RWPE1 (cell line): ENCODE data around the gene UNC5C.

ENCODE experiments used
- CTCF ChIA-PET: fragments of 350-600 bp; sonication (Branson Sonifier 250); formaldehyde crosslinking; extraction: SDS; loops from one replicate; lab custom pipeline; 2021; lab: Yijun Ruan, JAX
- POLR2A ChIA-PET: fragments of 400-600 bp; formaldehyde crosslinking; extraction: SDS; loops from one replicate; lab custom pipeline; 2020; ENCODE audit warnings: antibody characterized with exemption; ENCODE audit not compliant: low non-redundant PET; lab: Yijun Ruan, JAX
- DNase-seq: peaks from one replicate; pipeline ENCODE4 v3.0.0; 2012; ENCODE audit warnings: low spot score
- H3K27ac ChIP-seq: fragments of 450-650 bp; 2 replicates; pipeline ENCODE4 v1.5.1; 2017
- TF ChIP-seq, protein P1 (sequence below): fragments of 450-650 bp; conservative IDR thresholded peaks from 2 replicates; pipeline ENCODE4 v1.5.1; 2017; ENCODE audit warnings: low read depth, mild to moderate bottlenecking

UNC5C gene

DNA sequence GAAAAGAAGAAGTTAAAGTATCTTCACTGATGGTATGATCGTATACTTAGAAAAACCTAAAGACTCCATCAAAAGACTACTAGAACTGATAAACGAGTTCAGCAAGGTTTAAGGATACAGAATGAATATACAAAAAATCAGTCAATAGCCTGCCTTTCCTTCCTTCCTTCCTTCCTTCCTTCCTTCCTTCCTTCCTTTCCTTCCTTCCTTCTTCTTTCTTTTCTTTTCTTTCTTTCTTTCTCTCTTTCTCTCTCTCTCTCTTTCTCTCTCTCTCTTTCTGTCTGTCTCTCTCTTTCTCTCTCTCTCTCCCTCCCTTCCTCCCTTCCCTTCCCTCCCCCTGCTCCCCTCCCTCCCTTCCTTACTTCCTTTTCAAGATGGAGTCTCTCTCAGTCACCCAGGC lies 428.3 kb downstream of the UNC5C start:
- H3K27ac ChIP-seq = no peak overlapping the region
- TF ChIP-seq, protein P1, sequence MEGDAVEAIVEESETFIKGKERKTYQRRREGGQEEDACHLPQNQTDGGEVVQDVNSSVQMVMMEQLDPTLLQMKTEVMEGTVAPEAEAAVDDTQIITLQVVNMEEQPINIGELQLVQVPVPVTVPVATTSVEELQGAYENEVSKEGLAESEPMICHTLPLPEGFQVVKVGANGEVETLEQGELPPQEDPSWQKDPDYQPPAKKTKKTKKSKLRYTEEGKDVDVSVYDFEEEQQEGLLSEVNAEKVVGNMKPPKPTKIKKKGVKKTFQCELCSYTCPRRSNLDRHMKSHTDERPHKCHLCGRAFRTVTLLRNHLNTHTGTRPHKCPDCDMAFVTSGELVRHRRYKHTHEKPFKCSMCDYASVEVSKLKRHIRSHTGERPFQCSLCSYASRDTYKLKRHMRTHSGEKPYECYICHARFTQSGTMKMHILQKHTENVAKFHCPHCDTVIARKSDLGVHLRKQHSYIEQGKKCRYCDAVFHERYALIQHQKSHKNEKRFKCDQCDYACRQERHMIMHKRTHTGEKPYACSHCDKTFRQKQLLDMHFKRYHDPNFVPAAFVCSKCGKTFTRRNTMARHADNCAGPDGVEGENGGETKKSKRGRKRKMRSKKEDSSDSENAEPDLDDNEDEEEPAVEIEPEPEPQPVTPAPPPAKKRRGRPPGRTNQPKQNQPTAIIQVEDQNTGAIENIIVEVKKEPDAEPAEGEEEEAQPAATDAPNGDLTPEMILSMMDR = no peak
- CTCF ChIA-PET = no interaction called here
- no peak for DNase-seq
- POLR2A ChIA-PET = no interaction called here

DNA sequence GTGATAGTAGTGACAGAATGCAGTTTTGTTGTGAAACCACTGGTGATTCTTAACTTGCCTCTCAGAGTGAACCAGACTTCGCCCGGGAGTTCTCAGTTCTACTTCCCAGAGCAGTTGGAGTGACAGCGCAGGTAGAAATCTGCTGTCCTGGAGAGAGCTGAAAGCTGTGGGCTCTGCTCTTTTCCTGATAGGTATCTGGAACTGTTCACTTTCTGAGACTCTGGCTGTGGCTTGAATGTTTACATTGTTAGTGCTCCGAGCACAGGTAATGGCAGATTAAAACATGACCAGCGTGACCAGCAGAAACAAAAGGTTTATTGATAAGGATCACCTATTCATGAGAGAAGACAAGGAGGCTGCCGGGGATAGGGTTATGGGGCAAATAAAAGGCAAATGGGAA lies 430.3 kb downstream of the UNC5C start:
- CTCF ChIA-PET = interaction anchor here (0.6 to 1.1 kb wide), 3 partner anchors 24 to 992 kb away, joined by 3 read pairs; no protein-coding TSS in a partner anchor
- TF ChIP-seq, protein P1 = no peak
- no peak for DNase-seq
- H3K27ac ChIP-seq = no peak overlapping the region
- POLR2A ChIA-PET = no interaction called here

DNA sequence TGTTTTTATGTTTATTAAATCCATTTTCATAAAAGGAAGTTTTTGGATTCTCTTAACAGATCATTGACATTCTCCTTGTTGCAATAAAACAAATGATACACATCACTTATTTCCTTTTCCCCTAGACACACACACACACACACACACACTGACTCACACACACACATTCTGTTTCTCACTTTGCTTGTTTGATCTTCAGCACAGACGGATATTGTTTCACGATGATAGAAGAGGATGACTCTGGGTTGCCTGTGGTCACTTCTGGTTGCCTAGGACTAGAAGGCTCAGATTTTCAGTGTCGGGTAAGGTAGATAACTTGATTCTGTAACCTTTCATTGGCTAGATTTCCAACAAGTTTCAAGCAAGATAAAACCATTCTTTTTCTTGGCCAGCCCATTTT lies 434.3 kb downstream of the UNC5C start:
- H3K27ac ChIP-seq = no peak overlapping the region
- ChIA-PET CTCF (no interaction called here), POLR2A (no interaction called here)
- DNase-seq = no peak
- TF ChIP-seq, protein P1 = no peak
